K562 (cell line): ENCODE measurements around the gene EEF1A2.

Source experiments
- CAMTA2 ChIP-seq: fragments of 250-450 bp; sonication (Bioruptor Pico); conservative IDR thresholded peaks from 2 replicates; pipeline ENCODE4 v1.5.1; 2022
- CHD2 ChIP-seq: IDR thresholded peaks from 2 replicates; pipeline ENCODE4 v1.6.1; 2011; ENCODE audit warnings: low read depth, low read length
- EP300 ChIP-seq: IDR thresholded peaks from 2 replicates; pipeline ENCODE4 v1.6.1; 2012; ENCODE audit warnings: low read length, improper control_type of control experiment
- FOXK1 ChIP-seq: sonication (generic); formaldehyde crosslinking; IDR thresholded peaks from 2 replicates; pipeline ENCODE4 v1.8.0; 2022; ENCODE audit warnings: missing genetic modification reagents, mild to moderate bottlenecking, borderline replicate concordance
- GTF2F1 ChIP-seq: IDR thresholded peaks from 2 replicates; pipeline ENCODE4 v1.6.1; 2011; ENCODE audit warnings: low read depth, low read length, improper control_type of control experiment
- NFE2L1 ChIP-seq: fragments of 450-650 bp; IDR thresholded peaks from 2 replicates; pipeline ENCODE4 v1.6.1; 2016; ENCODE audit warnings: missing genetic modification characterization, low read depth, mild to moderate bottlenecking, missing compliant biosample characterization, moderate library complexity, borderline replicate concordance
- PRPF4 ChIP-seq: fragments of 200-400 bp; formaldehyde crosslinking; IDR thresholded peaks from one replicate; pipeline ENCODE4 v1.6.1; 2017; ENCODE audit warnings: low read length, low read depth, mild to moderate bottlenecking; ENCODE audit not compliant: insufficient read depth, poor library complexity, severe bottlenecking
- ZBTB17 ChIP-seq: fragments of 450-650 bp; formaldehyde crosslinking; IDR thresholded peaks from 2 replicates; pipeline ENCODE4 v1.4.0; 2020; ENCODE audit warnings: mild to moderate bottlenecking
- ZNF174 ChIP-seq: fragments of 250-450 bp; sonication (Bioruptor Pico); IDR thresholded peaks from 2 replicates; pipeline ENCODE4 v1.4.0; 2020; ENCODE audit warnings: mild to moderate bottlenecking
- ZNF184 ChIP-seq: sonication (generic); formaldehyde crosslinking; IDR thresholded peaks from 2 replicates; pipeline ENCODE4 v1.5.0; 2020; ENCODE audit warnings: missing genetic modification reagents
- TF ChIP-seq, protein P1 (sequence below), 2 experiments: fragments of 150-350 bp in 1 of 2; IDR thresholded peaks; 2 replicates each; pipeline ENCODE4 v1.6.1; 2012 to 2016; ENCODE audit warnings: low read depth in 2 of 2, low read length in 2 of 2, mild to moderate bottlenecking in 1 of 2, moderate library complexity in 1 of 2
- TF ChIP-seq, protein P2 (sequence below): sonication (generic); formaldehyde crosslinking; IDR thresholded peaks from 2 replicates; pipeline ENCODE4 v1.5.0; 2020; ENCODE audit warnings: missing genetic modification reagents
- TF ChIP-seq, protein P3 (sequence below): sonication (generic); formaldehyde crosslinking; IDR thresholded peaks from 2 replicates; pipeline ENCODE4 v1.9.0; 2022; ENCODE audit warnings: mild to moderate bottlenecking, missing genetic modification reagents

DNA sequence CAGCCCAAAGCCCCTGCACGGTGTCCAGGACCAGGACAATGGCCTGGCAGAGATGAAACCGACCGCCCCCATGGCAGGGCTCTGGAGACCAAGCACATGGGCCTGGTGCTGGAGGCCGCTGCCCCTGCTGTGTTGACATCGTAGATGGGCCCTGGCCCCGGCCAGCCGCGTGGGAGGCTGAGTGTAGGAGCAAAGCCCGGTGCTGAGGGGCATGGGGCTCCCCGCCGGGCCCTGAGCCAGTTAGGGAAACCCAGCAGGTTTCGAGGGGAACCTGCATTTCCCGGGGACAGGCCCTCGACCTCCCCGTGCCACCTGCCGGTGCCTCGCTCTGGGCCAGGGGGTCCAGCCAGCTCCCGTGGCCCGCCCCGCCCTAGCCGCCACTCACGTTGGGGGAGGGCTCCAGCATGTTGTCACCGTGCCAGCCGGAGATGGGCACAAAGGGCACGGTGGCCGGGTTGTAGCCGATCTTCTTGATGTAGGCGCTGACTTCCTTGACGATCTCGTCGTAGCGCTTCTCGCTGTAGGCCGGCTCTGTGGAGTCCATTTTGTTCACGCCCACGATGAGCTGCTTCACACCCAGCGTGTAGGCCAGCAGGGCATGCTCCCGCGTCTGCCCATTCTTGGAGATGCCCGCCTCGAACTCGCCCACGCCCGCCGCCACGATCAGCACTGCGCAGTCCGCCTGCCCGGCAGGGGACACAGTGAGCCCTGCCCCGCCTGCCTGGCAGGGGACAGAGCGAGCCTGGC, 4.3 kb downstream of the EEF1A2 start:
- TF ChIP-seq, protein P1, sequence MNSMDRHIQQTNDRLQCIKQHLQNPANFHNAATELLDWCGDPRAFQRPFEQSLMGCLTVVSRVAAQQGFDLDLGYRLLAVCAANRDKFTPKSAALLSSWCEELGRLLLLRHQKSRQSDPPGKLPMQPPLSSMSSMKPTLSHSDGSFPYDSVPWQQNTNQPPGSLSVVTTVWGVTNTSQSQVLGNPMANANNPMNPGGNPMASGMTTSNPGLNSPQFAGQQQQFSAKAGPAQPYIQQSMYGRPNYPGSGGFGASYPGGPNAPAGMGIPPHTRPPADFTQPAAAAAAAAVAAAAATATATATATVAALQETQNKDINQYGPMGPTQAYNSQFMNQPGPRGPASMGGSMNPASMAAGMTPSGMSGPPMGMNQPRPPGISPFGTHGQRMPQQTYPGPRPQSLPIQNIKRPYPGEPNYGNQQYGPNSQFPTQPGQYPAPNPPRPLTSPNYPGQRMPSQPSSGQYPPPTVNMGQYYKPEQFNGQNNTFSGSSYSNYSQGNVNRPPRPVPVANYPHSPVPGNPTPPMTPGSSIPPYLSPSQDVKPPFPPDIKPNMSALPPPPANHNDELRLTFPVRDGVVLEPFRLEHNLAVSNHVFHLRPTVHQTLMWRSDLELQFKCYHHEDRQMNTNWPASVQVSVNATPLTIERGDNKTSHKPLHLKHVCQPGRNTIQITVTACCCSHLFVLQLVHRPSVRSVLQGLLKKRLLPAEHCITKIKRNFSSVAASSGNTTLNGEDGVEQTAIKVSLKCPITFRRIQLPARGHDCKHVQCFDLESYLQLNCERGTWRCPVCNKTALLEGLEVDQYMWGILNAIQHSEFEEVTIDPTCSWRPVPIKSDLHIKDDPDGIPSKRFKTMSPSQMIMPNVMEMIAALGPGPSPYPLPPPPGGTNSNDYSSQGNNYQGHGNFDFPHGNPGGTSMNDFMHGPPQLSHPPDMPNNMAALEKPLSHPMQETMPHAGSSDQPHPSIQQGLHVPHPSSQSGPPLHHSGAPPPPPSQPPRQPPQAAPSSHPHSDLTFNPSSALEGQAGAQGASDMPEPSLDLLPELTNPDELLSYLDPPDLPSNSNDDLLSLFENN (IDR thresholded peaks at IDR 0.05; ENCODE audit: low read depth in 2 of 2, low read length in 2 of 2) = no peak
- TF ChIP-seq ZBTB17 (CRISPR knock-in tag) = no peak
- TF ChIP-seq, protein P2, sequence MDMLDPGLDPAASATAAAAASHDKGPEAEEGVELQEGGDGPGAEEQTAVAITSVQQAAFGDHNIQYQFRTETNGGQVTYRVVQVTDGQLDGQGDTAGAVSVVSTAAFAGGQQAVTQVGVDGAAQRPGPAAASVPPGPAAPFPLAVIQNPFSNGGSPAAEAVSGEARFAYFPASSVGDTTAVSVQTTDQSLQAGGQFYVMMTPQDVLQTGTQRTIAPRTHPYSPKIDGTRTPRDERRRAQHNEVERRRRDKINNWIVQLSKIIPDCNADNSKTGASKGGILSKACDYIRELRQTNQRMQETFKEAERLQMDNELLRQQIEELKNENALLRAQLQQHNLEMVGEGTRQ (CRISPR knock-in tag) = no peak
- TF ChIP-seq CHD2 = no peak
- no peak for TF ChIP-seq EP300
- no peak for TF ChIP-seq NFE2L1 (tag)
- no peak for TF ChIP-seq ZNF174 (CRISPR knock-in tag)
- TF ChIP-seq CAMTA2 = no peak
- TF ChIP-seq ZNF184 (CRISPR knock-in tag) = no peak
- TF ChIP-seq PRPF4 = no peak
- TF ChIP-seq FOXK1 (CRISPR knock-in tag) = no peak
- no peak for TF ChIP-seq GTF2F1
- TF ChIP-seq, protein P3, sequence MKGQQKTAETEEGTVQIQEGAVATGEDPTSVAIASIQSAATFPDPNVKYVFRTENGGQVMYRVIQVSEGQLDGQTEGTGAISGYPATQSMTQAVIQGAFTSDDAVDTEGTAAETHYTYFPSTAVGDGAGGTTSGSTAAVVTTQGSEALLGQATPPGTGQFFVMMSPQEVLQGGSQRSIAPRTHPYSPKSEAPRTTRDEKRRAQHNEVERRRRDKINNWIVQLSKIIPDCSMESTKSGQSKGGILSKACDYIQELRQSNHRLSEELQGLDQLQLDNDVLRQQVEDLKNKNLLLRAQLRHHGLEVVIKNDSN = no peak
